Fibroblast of upper back skin (primary cell): ENCODE results near the gene VTI1B.
A peak's percentile ranks its signal among the peaks of the same experiment; 100 is the strongest.
"Not testable (repeated sequence)": the region's sequence is repeated elsewhere in the genome, so short reads cannot be mapped to it uniquely, and the experiment has no call there.

Experiments
- DNase-seq: peaks from one replicate; pipeline ENCODE4 v3.0.0-alpha.2; 2013

Gene VTI1B

GRCh38 chr14:67674139-67674479 is 323 bp downstream of the VTI1B start:
- DNase-seq, result peak; percentile 35

GRCh38 chr14:67673451-67673850 is 981 bp downstream of the VTI1B start:
- DNase-seq, result peak; percentile 2

GRCh38 chr14:67668559-67668958 is 5.9 kb downstream of the VTI1B start:
- DNase-seq, result no peak

- peak; percentile 67 for DNase-seq
These were observed 7.5 kb downstream of the VTI1B start for GRCh38 chr14:67666750-67667449.

GRCh38 chr14:67665868-67666267 is 8.6 kb downstream of the VTI1B start:
- peak; percentile 63 for DNase-seq

- DNase-seq, result no peak
These were observed 10.8 kb downstream of the VTI1B start for GRCh38 chr14:67663633-67664032.

GRCh38 chr14:67653651-67654280 is 20.7 kb downstream of the VTI1B start:
- peak; percentile 76 for DNase-seq

- DNase-seq, result no peak
These were observed 22.2 kb downstream of the VTI1B start for GRCh38 chr14:67652189-67652588.

GRCh38 chr14:67650694-67651093 is 23.7 kb downstream of the VTI1B start:
- peak; percentile 64 for DNase-seq

GRCh38 chr14:67650151-67650550 is 24.3 kb downstream of the VTI1B start:
- DNase-seq, result no peak

- no peak for DNase-seq
These were observed 28.3 kb downstream of the VTI1B start for GRCh38 chr14:67646131-67646530.

- DNase-seq, result no peak
These were observed 29.0 kb downstream of the VTI1B start for GRCh38 chr14:67645414-67645813.

GRCh38 chr14:67644428-67644827 is 30.0 kb downstream of the VTI1B start:
- peak; percentile 30 for DNase-seq

GRCh38 chr14:67643713-67644112 is 30.7 kb downstream of the VTI1B start:
- no peak for DNase-seq

GRCh38 chr14:67641902-67642749 is 32.3 kb downstream of the VTI1B start:
- DNase-seq, result no peak

- DNase-seq, result no peak
These were observed 33.0 kb downstream of the VTI1B start for GRCh38 chr14:67641480-67641879.

GRCh38 chr14:67638642-67639041 is 35.8 kb downstream of the VTI1B start:
- DNase-seq, result no peak

GRCh38 chr14:67636361-67636919 is 38.0 kb downstream of the VTI1B start:
- peak; percentile 73 for DNase-seq

GRCh38 chr14:67633451-67634147 is 40.8 kb downstream of the VTI1B start:
- DNase-seq, result no peak

- no peak for DNase-seq
These were observed 43.5 kb downstream of the VTI1B start for GRCh38 chr14:67630938-67631337.

GRCh38 chr14:67630186-67630585 is 44.2 kb downstream of the VTI1B start:
- no peak for DNase-seq

GRCh38 chr14:67627519-67627918 is 46.9 kb downstream of the VTI1B start:
- DNase-seq, result no peak

- DNase-seq, result not testable (repeated sequence)
These were observed 48.3 kb downstream of the VTI1B start for GRCh38 chr14:67626131-67626530.
